Activated naive CD4-positive, alpha-beta T cell treated with anti-CD3 and anti-CD28 coated beads, Interleukin-2, amount 10 ng/mL, durations not matched to agents 7 days and 5 days (primary cell): ENCODE data around the gene FKBP10.

Experiments
- CTCF ChIA-PET: fragments of 350-600 bp; sonication (Branson Sonifier 250); formaldehyde crosslinking; loops from one replicate; lab custom pipeline; 2021; ENCODE audit warnings: antibody characterized with exemption; lab: Charles Lee
- DNase-seq: peaks from one replicate; pipeline ENCODE4 v3.0.0-alpha.2; 2020
- H3K27ac Mint-ChIP-seq: one replicate; pipeline ENCODE4 v1.8.0; 2021; ENCODE audit warnings: mild to moderate bottlenecking, moderate library complexity, mixed read lengths
- H3K27me3 Mint-ChIP-seq: one replicate; pipeline ENCODE4 v1.8.0; 2021; ENCODE audit warnings: mild to moderate bottlenecking, mixed read lengths
- H3K36me3 Mint-ChIP-seq: one replicate; pipeline ENCODE4 v1.8.0; 2021; ENCODE audit warnings: mixed read lengths
- H3K4me1 Mint-ChIP-seq: one replicate; pipeline ENCODE4 v1.8.0; 2021; ENCODE audit warnings: mixed read lengths
- H3K4me3 Mint-ChIP-seq: one replicate; pipeline ENCODE4 v1.8.0; 2021; ENCODE audit warnings: mild to moderate bottlenecking, moderate library complexity, mixed read lengths
- H3K9me3 Mint-ChIP-seq: one replicate; pipeline ENCODE4 v1.8.0; 2021; ENCODE audit warnings: mixed read lengths

Gene FKBP10

DNA sequence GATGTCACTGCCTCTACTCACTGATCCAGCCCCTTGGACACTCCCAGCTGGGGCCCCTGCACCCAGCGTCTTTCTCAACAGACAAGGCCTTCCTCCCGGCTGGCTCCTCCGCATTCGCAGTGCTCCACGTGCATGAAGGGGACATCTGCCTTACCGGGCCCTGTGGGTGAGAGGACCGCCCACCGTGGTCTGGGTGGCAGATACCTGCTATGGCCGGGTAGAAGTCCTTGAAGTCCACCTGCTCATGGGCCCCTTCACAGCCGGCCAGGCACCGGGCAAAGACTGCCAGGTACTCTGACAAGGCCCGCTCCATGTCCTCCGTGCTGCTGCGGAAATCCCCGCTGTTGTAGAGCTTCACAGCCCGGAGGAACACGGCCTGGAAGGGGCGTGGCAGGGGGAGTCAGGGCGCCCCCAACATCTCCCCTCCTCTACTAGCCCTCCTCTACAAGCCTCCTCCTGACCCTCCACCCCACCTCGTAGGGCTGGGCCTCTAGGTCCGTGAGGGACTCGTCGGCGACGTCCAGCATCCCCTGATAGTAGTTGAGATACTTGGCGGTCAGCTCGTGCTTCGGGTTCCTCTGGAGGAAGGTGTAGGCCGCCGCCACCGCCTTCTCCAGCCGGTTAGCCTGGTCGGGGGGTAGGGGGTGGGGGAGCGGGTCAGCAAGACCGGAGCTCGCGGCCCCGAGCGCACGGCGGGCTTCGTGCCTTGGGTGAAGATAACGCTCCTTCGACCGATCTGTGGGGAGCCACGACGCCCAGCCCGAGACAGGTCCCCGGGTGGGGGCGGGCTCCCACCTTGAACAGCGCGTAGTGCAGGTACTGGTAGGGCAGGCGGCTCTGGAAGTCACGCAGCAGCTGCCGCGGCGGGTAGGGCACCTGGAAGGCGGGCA, 1.9 kb upstream of the FKBP10 start:
- DNase-seq, result no peak
- CTCF ChIA-PET, result interaction anchor here (0.8 to 2.7 kb wide), 12 partner anchors 9 to 107 kb away, joined by 3 to 11 read pairs (median 4); partner anchors contain the start of genes ACLY, JUP and KLHL10
- Mint-ChIP-seq H3K27ac (no peak overlapping the region), H3K27me3 (peaks cover 50% of the 10 kb centered on the region), H3K9me3 (no peaks in the 10 kb centered on the region), H3K4me1 (peaks cover 17% of the 10 kb centered on the region), H3K36me3 (no peaks in the 10 kb centered on the region), H3K4me3 (peak overlapping the region; percentile 57)

DNA sequence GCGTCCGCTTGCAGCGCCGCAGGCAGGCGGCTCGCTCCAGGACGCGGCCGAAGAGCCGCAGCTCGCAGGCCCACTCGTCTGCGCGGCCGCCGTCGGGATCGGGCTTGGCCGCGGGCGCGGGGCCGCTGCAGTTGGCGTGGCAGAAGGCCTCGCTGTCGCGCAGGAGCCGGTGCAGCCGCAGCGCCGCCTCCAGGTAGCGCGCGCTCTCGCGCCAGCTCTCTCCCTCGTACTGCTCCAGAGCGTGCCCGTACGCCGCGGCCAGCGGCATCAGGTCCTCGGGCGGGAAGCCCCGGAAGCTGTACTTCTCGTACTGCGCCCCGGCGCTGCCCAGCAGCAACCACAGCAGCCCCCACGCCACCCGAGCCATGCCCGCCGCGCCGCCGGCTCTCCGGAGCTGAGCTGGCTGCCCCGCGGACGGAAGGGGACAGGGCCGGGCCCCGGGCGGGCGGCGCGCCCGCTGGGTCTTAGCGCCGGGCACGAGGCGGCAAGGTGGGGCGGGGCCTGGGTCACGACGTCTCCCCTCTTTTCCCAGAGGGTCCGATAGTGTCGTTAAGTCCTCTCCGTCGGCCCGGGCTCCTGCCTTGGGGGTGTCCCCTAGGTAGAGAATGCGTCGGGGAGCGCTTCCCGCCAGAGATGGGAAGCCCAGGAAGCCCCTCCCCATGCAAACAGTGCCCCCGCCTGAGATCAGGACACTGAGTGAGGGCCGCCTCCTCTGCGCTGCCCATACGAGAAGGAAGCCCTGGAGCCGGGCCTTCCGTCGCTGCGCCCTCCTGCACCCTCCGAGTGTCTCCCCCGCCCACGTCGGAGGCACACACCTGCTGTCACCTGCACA, 1.0 kb upstream of the FKBP10 start, which contains the start of gene P3H4:
Gene P3H4 (minus strand): TSS at position 401 of the 832 bp plus-strand sequence. CDS start 34 bp downstream, at position 367.
- Mint-ChIP-seq H3K4me3 (peak within 1 kb of the TSS; percentile 77), H3K27me3 (peaks cover 50% of the 10 kb centered on the region), H3K9me3 (no peaks in the 10 kb centered on the region), H3K4me1 (peaks cover 17% of the 10 kb centered on the region), H3K27ac (peak within 1 kb of the TSS; percentile 79), H3K36me3 (no peaks in the 10 kb centered on the region)
- CTCF ChIA-PET, result interaction anchor here (0.8 to 2.7 kb wide), 12 partner anchors 10 to 107 kb away, joined by 3 to 11 read pairs (median 4); partner anchors contain the start of genes ACLY, JUP and KLHL10
- DNase-seq, result peak; percentile 83

DNA sequence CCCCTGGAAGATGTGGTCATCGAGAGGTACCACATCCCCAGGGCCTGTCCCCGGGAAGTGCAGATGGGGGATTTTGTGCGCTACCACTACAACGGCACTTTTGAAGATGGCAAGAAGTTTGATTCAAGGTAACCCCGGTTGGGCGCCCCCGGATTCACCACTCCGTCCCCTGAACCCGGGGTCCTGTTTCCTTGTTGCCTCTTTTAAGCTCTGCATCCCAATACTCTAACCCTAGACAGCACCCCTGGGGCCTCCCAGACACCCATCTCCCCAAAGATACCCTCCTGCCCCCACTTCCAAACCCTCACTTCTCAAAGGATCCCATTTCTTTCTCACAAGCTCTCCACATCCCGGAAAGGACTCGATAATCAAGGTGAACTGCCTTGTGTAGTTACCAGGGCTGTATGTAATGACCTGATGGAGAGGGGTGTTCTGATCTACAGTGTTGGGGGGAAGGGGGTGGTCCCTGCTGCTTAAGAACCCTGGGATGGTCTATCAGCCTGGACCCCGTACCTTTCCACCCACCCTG, 412 bp downstream of the FKBP10 start:
- peaks cover 17% of the 10 kb centered on the region for H3K4me1 Mint-ChIP-seq
- H3K36me3 Mint-ChIP-seq, result no peaks in the 10 kb centered on the region
- H3K27me3 Mint-ChIP-seq, result peaks cover 50% of the 10 kb centered on the region
- H3K27ac Mint-ChIP-seq, result no peak overlapping the region
- no peaks in the 10 kb centered on the region for H3K9me3 Mint-ChIP-seq
- CTCF ChIA-PET, result no interaction called here
- H3K4me3 Mint-ChIP-seq, result peak overlapping the region; percentile 46
- no peak for DNase-seq

DNA sequence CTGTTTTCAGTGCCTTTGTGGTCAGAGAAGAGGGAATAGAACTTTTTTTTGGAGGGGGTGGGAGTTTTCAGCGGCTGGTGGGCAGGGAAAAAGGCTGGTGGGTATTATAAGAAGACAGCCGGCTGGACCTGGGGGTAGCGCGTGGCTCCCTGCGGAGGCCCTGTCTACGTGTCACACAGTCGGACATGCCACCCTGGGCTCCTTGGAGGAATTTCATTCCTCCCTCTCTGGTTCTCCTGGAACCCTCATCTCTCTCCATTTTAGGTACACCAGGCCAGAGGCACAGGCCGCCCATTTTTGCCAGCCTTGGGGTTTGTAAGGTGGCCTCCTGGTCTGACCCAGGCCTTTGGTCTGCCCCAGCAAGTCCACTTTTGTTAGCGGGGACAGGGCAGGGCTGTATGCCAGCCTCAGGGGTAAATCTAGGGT, 908 bp downstream of the FKBP10 start:
- Mint-ChIP-seq H3K4me3 (peak overlapping the region; percentile 43), H3K27me3 (peaks cover 49% of the 10 kb centered on the region), H3K4me1 (peaks cover 17% of the 10 kb centered on the region), H3K27ac (no peak overlapping the region), H3K9me3 (no peaks in the 10 kb centered on the region), H3K36me3 (no peaks in the 10 kb centered on the region)
- CTCF ChIA-PET, result no interaction called here
- DNase-seq, result no peak

DNA sequence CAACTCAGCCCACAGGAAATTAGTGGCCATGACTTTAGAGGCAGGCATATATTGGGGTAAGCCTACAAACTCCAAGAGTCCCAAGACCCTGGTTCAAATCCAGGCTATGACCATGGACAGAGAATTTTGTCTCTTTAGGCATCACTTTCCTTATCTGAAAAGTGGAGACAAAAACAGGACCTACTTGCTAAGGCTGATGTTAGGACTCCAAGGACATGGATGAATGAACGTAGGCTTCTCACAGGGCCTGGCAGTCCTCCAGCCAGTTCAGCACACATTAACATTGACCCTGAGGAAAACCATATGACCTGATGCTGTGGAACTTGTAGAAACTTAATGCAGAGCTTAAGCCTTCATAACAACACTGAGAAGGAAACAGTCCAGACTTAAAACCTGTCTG, 1.4 kb downstream of the FKBP10 start:
- Mint-ChIP-seq H3K27ac (no peak overlapping the region), H3K36me3 (no peaks in the 10 kb centered on the region), H3K9me3 (no peaks in the 10 kb centered on the region), H3K4me1 (peaks cover 17% of the 10 kb centered on the region), H3K4me3 (no peak overlapping the region), H3K27me3 (peaks cover 47% of the 10 kb centered on the region)
- no peak for DNase-seq
- CTCF ChIA-PET, result no interaction called here

DNA sequence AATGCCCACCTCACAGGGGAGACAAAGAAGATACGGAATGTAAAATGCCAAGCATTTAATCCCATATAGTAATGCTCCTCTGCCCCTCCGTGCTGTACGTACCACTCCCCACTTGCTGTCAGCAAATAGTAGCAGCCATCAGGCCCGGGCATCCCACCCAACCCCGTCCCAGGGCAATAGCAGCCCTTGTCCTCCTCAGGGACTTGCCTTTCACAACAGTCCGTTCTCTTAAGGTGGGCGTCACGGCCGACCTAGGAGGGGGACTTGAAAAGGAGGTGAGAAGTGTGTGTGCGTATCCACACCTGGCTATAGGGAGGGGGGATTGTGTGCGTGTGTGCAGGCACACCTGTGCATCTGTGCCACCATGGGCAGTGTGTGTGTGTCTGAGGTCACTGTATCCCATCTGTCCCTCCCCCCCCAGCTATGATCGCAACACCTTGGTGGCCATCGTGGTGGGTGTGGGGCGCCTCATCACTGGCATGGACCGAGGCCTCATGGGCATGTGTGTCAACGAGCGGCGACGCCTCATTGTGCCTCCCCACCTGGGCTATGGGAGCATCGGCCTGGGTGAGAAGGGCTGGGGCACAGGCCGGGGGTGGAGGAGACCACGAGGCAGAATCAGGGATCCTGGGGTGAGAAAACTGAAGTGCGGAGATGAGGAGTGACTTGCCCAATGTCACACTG, 4.0 kb downstream of the FKBP10 start:
- H3K4me1 Mint-ChIP-seq, result peaks cover 10% of the 10 kb centered on the region
- no peak for DNase-seq
- no peak overlapping the region for H3K4me3 Mint-ChIP-seq
- H3K36me3 Mint-ChIP-seq, result no peaks in the 10 kb centered on the region
- no peak overlapping the region for H3K27ac Mint-ChIP-seq
- CTCF ChIA-PET, result interaction anchor here (0.5 kb wide), 1 partner anchor 95 kb away, joined by 3 read pairs; no protein-coding TSS in a partner anchor
- H3K27me3 Mint-ChIP-seq, result peaks cover 22% of the 10 kb centered on the region
- no peaks in the 10 kb centered on the region for H3K9me3 Mint-ChIP-seq

DNA sequence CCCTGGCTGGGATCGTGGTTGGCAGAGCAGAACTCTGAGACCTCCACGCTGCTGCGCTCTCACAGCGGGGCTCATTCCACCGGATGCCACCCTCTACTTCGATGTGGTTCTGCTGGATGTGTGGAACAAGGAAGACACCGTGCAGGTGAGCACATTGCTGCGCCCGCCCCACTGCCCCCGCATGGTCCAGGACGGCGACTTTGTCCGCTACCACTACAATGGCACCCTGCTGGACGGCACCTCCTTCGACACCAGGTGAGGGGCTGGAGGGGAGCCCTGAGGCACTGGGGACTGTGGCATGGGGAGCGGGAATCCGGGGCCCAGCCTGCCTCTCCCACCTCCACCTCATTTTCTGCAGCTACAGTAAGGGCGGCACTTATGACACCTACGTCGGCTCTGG, 5.2 kb downstream of the FKBP10 start:
- H3K27me3 Mint-ChIP-seq, result peaks cover 10% of the 10 kb centered on the region
- H3K36me3 Mint-ChIP-seq, result no peaks in the 10 kb centered on the region
- no peak for DNase-seq
- no peak overlapping the region for H3K4me3 Mint-ChIP-seq
- CTCF ChIA-PET, result no interaction called here
- no peaks in the 10 kb centered on the region for H3K9me3 Mint-ChIP-seq
- no peak overlapping the region for H3K27ac Mint-ChIP-seq
- peaks cover 3% of the 10 kb centered on the region for H3K4me1 Mint-ChIP-seq

DNA sequence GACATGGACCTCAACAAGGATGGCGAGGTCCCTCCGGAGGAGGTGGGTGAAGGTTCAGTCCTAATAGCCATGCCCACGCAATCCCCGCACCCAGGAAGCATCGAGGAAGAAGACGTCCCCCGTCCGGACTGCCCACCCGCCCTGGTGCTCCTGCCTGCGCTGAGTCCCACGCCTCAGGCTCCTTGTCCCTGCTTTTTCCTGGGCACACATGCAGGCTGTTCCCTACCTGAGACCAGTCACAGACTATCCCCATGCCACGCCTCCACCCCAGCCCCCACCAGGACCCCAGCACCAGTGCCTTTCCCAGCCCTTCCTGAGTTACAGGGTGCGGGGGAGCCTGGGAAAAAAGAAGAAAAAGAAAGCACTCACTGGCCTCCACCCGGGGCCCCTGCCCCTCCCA, 9.0 kb downstream of the FKBP10 start:
- CTCF ChIA-PET, result interaction anchor here (0.6 kb wide), 1 partner anchor 24 kb away, joined by 3 read pairs; no protein-coding TSS in a partner anchor
- Mint-ChIP-seq H3K36me3 (no peaks in the 10 kb centered on the region), H3K4me3 (no peak overlapping the region), H3K27me3 (no peaks in the 10 kb centered on the region), H3K9me3 (no peaks in the 10 kb centered on the region), H3K27ac (no peak overlapping the region), H3K4me1 (no peaks in the 10 kb centered on the region)
- no peak for DNase-seq

DNA sequence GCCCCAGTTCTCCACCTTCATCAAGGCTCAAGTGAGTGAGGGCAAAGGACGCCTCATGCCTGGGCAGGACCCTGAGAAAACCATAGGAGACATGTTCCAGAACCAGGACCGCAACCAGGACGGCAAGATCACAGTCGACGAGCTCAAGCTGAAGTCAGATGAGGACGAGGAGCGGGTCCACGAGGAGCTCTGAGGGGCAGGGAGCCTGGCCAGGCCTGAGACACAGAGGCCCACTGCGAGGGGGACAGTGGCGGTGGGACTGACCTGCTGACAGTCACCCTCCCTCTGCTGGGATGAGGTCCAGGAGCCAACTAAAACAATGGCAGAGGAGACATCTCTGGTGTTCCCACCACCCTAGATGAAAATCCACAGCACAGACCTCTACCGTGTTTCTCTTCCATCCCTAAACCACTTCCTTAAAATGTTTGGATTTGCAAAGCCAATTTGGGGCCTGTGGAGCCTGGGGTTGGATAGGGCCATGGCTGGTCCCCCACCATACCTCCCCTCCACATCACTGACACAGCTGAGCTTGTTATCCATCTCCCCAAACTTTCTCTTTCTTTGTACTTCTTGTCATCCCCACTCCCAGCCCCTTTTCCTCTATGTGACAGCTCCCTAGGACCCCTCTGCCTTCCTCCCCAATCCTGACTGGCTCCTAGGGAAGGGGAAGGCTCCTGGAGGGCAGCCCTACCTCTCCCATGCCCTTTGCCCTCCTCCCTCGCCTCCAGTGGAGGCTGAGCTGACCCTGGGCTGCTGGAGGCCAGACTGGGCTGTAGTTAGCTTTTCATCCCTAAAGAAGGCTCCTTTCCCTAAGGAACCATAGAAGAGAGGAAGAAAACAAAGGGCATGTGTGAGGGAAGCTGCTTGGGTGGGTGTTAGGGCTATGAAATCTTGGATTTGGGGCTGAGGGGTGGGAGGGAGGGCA, 9.7 kb downstream of the FKBP10 start:
- Mint-ChIP-seq H3K9me3 (no peaks in the 10 kb centered on the region), H3K4me3 (no peak overlapping the region), H3K27me3 (no peaks in the 10 kb centered on the region)

DNA sequence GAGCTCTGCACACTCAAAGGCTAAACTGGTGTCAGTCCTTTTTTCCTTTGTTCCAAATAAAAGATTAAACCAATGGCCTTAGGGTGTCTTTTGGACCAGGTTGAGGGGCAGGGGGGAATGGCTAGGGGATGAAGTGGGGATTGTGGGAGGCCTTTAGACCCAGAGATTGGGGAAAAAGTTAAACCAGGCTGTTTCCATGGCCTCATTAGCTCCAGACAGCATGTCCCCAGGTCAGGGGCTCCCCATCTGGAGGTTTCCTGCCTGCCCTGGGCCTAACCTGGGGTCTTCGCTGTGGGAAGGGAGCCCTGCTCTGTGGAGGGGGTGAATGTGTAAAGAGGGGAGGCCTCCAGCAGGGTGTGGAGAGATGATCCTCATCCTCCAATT, 10.3 kb downstream of the FKBP10 start:
- DNase-seq, result no peak
- Mint-ChIP-seq H3K27ac (no peak overlapping the region), H3K4me1 (no peaks in the 10 kb centered on the region), H3K4me3 (no peak overlapping the region), H3K36me3 (no peaks in the 10 kb centered on the region), H3K27me3 (no peaks in the 10 kb centered on the region), H3K9me3 (no peaks in the 10 kb centered on the region)
- CTCF ChIA-PET, result interaction anchor here (1.3 kb wide), 1 partner anchor 11 kb away, joined by 4 read pairs; the partner anchor contains the start of gene P3H4

More for the DNA sequence above, 9.7 kb downstream of the FKBP10 start:
- no peak for DNase-seq
- CTCF ChIA-PET, result interaction anchor here (1.3 kb wide), 1 partner anchor 11 kb away, joined by 4 read pairs; the partner anchor contains the start of gene P3H4
- Mint-ChIP-seq H3K36me3 (no peaks in the 10 kb centered on the region), H3K27ac (no peak overlapping the region), H3K4me1 (no peaks in the 10 kb centered on the region)

DNA sequence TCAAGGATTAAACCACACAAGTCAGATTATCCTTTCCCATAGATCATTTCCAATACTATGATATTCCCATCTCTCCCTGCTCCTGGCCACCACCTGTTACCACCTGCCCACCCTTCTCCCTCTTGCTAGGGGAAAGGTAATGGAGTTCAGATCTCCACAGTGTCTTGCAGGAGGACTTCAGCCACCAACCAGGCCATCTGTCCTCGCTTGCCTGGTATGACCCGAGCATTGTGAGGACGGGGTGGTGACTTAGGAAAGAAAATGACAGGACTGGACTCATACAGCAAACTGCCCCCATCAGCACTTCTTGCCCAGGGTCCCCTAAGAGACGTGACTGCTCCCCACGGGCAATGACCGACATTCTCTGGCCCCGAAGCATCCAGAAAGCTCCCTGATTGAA, 10.8 kb downstream of the FKBP10 start:
- CTCF ChIA-PET, result interaction anchor here (1.3 kb wide), 1 partner anchor 12 kb away, joined by 4 read pairs; the partner anchor contains the start of gene P3H4
- Mint-ChIP-seq H3K27me3 (no peaks in the 10 kb centered on the region), H3K4me3 (no peak overlapping the region), H3K9me3 (no peaks in the 10 kb centered on the region), H3K27ac (no peak overlapping the region), H3K36me3 (no peaks in the 10 kb centered on the region), H3K4me1 (no peaks in the 10 kb centered on the region)
- no peak for DNase-seq

DNA sequence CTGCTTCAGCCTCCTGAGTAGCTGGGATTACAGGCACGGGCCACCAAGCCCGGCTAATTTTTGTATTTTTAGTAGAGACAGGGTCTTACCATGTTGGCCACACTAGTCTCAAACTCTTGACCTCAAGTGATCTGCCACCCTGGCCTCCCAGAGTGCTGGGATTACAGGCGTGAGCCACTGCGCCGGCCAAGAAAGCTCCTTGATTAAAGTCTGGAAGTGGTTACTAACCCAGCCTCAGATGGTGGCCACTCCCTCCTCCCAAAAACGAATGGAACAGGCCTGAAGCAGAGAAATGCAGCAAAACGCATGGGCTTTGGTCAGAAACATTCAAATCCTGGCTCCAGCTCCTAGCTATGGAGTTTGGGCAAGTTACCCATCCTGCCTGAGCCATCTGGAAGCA, 11.3 kb downstream of the FKBP10 start:
- Mint-ChIP-seq H3K27me3 (no peaks in the 10 kb centered on the region), H3K36me3 (no peaks in the 10 kb centered on the region), H3K27ac (no peak overlapping the region), H3K4me1 (no peaks in the 10 kb centered on the region), H3K9me3 (no peaks in the 10 kb centered on the region), H3K4me3 (no peak overlapping the region)
- no peak for DNase-seq
- CTCF ChIA-PET, result interaction anchor here (1.3 kb wide), 1 partner anchor 12 kb away, joined by 4 read pairs; the partner anchor contains the start of gene P3H4
